ENCODE measurements around the gene FANCC. TPM values are rescaled to one million over a fixed set of nuclear protein-coding genes. Genes with fewer than 3 reads are reported as not detected.

The FANCC gene
- polyA plus RNA-seq, 1 of the 3 experiments (the other 2 are of a cell fraction): 3.5 TPM

DNA sequence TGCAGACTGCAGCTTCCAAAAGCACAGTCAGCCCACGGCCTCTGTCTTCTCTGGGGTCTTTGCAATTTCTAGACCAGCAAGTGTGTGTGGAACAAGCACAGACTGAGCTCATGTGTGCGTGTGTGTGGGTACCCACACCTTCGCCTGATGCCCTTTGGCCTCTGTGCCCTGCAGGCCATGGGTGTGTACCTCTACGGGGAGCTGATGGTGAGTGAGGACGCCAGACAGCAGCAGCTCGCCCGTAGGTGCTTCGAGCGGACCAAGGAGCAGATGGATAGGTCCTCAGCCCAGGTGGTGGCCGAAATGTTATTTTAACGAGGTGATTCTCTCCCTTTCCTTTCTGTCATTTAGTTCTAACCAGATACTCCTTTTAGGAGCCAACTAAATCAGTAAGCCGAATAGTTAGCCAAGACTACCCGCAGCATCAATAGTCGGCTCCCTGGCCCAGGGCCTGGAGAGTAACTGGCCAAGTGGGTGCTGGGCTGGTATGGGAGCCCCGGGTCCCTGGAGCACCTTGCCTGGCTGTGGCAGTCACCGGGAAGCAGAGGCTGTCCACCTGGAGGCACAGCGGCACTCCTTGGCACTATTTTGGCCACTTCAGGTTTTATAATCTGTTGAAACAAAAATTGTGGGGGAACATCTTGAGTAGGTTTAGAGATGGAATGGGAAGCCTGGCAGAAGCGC lies 235.0 kb downstream of the FANCC start:
- peaks cover 0 to 29% of the 10 kb centered on the region in 2 experiments; a peak in 1 of 4 replicates for H3K4me1 ChIP-seq (ENCODE audit: control insufficient read depth in 1 of 2, insufficient read depth in 2 of 2, low read depth in 1 of 2, low read length in 1 of 2)
- H3K27ac ChIP-seq (ENCODE audit: low read depth in 2 of 2, low read length in 1 of 2): no peak overlapping the region; a peak in 1 of 4 replicates
- no peak overlapping the region for H3K4me2 ChIP-seq
- ChIA-PET POLR2A (no interaction called here), CTCF (interaction anchor here (0.6 to 1.7 kb wide), 3 partner anchors 43 to 401 kb away, joined by 3 to 6 read pairs (median 4); no protein-coding TSS in a partner anchor)
- WGBS (ENCODE audit: low lambda C conversion rate): 96% methylated on average over 15 of the region's 18 CpGs
- H3K9me2 ChIP-seq: no peaks in the 10 kb centered on the region
- no peak overlapping the region for H3K4me3 ChIP-seq (ENCODE audit: low read depth in 2 of 2, low read length in 1 of 2)
- no peaks in the 10 kb centered on the region for H3K27me3 ChIP-seq (ENCODE audit: insufficient read depth)
- no peak overlapping the region for H2AFZ ChIP-seq (ENCODE audit: low read depth)
- H3K9ac ChIP-seq: no peak overlapping the region
- peaks cover 52% of the 10 kb centered on the region for H3K79me2 ChIP-seq (ENCODE audit: insufficient read depth)
- TF ChIP-seq JUND (IDR thresholded peaks at IDR 0.05) (no peak), GATA2 (CRISPR knock-in tag; IDR thresholded peaks at IDR 0.05) (no peak), IRF3 (IDR thresholded peaks at IDR 0.05; ENCODE audit: low read depth, low read length) (no peak), FOSL2 (IDR thresholded peaks at IDR 0.05; ENCODE audit: borderline replicate concordance, low read depth) (no peak), EZH2phosphoT487 (IDR thresholded peaks at IDR 0.05; ENCODE audit: borderline replicate concordance, low read depth) (no peak), RCOR1 (IDR thresholded peaks at IDR 0.05; ENCODE audit: low read length) (no peak), YY1 (IDR thresholded peaks at IDR 0.05; ENCODE audit: low read depth) (no peak), TCF12 (IDR thresholded peaks at IDR 0.05) (no peak), EP300 (IDR thresholded peaks at IDR 0.05; ENCODE audit: borderline replicate concordance in 1 of 2, low read depth in 1 of 2, low read length in 1 of 2) (no peak), USF1 (IDR thresholded peaks at IDR 0.05; ENCODE audit: borderline replicate concordance, low read depth) (no peak), TEAD4 (IDR thresholded peaks at IDR 0.05; ENCODE audit: borderline replicate concordance, insufficient read depth) (no peak), MAX (IDR thresholded peaks at IDR 0.05; ENCODE audit: low read depth) (no peak), CTCF (IDR thresholded peaks at IDR 0.05) (no peak), ELF1 (IDR thresholded peaks at IDR 0.05) (no peak), TAF1 (IDR thresholded peaks at IDR 0.05; ENCODE audit: borderline replicate concordance, low read depth, low read length) (no peak), MEF2A (IDR thresholded peaks at IDR 0.05; ENCODE audit: borderline replicate concordance, low read depth) (no peak)
- TF ChIP-seq, protein P1, sequence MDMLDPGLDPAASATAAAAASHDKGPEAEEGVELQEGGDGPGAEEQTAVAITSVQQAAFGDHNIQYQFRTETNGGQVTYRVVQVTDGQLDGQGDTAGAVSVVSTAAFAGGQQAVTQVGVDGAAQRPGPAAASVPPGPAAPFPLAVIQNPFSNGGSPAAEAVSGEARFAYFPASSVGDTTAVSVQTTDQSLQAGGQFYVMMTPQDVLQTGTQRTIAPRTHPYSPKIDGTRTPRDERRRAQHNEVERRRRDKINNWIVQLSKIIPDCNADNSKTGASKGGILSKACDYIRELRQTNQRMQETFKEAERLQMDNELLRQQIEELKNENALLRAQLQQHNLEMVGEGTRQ (IDR thresholded peaks at IDR 0.05; ENCODE audit: borderline replicate concordance, low read depth, low read length): no peak
- no peak for DNase-seq
- H3K9me3 ChIP-seq: no peaks in the 10 kb centered on the region
- H4K20me1 ChIP-seq (ENCODE audit: insufficient read depth): peaks cover 48% of the 10 kb centered on the region
- peaks cover 58 to 89% of the 10 kb centered on the region in 2 experiments for H3K36me3 ChIP-seq (replicated peaks in 1 of 2; ENCODE audit: control insufficient read depth in 1 of 2, insufficient read depth in 2 of 2, low read length in 1 of 2)
- H3F3A ChIP-seq (replicated peaks; ENCODE audit: insufficient read depth): peaks cover 11% of the 10 kb centered on the region
